GM15510 (cell line): ENCODE results near the gene TMEM158.

Source experiments
- POLR2A ChIP-seq: IDR thresholded peaks from 3 replicates; pipeline ENCODE4 v1.6.1; 2011; ENCODE audit warnings: borderline replicate concordance; ENCODE audit not compliant: insufficient read length; ENCODE audit errors: extremely low read depth

The TMEM158 gene

GRCh38 chr3:45179163-45179562 lies 46.9 kb downstream of the TMEM158 start:
- TF ChIP-seq POLR2A: no peak

GRCh38 chr3:45178183-45179023 lies 47.7 kb downstream of the TMEM158 start:
- TF ChIP-seq POLR2A: no peak

- TF ChIP-seq POLR2A: no peak
Measured at GRCh38 chr3:45176912-45177311, 49.2 kb downstream of the TMEM158 start.
